RWPE1 (cell line): ENCODE results near the gene AGAP1.

ENCODE experiments used
- CTCF ChIA-PET: fragments of 350-600 bp; sonication (Branson Sonifier 250); formaldehyde crosslinking; extraction: SDS; loops from one replicate; lab custom pipeline; 2021; lab: Yijun Ruan, JAX
- POLR2A ChIA-PET: fragments of 400-600 bp; formaldehyde crosslinking; extraction: SDS; loops from one replicate; lab custom pipeline; 2020; ENCODE audit warnings: antibody characterized with exemption; ENCODE audit not compliant: low non-redundant PET; lab: Yijun Ruan, JAX
- DNase-seq: peaks from one replicate; pipeline ENCODE4 v3.0.0; 2012; ENCODE audit warnings: low spot score
- H3K27ac ChIP-seq: fragments of 450-650 bp; 2 replicates; pipeline ENCODE4 v1.5.1; 2017
- CTCF ChIP-seq: fragments of 450-650 bp; conservative IDR thresholded peaks from 2 replicates; pipeline ENCODE4 v1.5.1; 2017; ENCODE audit warnings: low read depth, mild to moderate bottlenecking

AGAP1 gene

DNA sequence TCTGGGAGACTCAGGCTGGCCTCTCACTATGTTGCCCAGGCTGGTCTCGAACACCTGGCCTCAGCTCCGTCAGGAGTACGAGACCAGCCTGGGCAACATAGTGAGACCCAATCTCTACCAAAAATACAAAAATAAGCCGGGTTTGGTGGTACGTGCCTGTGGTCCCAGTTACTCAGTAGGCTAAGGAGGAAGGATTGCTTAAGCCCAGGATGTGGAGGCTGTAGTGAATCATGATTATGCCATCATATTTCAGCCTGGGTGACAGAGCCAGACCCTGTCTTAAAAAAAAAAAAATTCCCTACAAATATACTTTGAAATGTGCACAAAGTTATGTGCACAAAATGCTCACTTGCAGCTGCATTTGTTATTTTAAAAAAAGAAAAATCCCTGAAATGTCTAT lies 26.3 kb upstream of the AGAP1 start:
- no peak for TF ChIP-seq CTCF
- ChIA-PET POLR2A (no interaction called here), CTCF (no interaction called here)
- H3K27ac ChIP-seq: no peak overlapping the region
- DNase-seq: no peak

DNA sequence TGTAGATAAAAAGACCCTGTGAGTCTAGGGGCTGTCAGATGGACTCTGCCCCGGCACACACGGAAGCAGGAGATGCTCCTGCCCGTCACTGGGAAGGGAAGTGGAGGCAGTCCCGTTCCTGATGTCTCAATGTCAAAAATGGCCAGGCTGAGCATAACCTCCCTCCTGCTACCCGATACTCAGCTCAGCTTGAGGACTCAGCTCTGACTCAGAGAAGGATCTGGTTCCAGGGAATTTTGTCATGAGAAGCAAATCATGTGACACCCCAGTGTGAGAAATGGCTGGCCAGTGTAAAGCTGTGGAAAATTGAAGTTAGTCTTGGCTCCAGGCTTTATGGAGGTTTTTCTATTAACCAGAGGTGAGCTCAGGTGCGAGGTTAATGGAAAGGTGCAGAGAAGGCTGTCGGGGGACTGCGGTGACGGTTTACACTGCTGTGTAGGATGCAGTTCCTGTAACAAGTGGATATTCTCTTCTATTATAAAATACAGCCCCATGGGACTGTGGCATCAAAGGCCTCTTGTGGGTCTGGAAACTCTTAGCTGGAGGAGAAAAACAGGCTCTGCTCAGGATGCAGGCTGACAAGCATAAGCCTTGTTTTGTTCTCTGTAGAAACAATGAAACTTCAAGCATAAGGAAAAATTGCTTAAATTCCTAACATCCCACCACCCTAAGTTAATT lies 24.7 kb upstream of the AGAP1 start:
- ChIA-PET CTCF (no interaction called here), POLR2A (no interaction called here)
- peak overlapping the region; percentile 49 for H3K27ac ChIP-seq
- no peak for TF ChIP-seq CTCF
- peak; percentile 89 for DNase-seq

DNA sequence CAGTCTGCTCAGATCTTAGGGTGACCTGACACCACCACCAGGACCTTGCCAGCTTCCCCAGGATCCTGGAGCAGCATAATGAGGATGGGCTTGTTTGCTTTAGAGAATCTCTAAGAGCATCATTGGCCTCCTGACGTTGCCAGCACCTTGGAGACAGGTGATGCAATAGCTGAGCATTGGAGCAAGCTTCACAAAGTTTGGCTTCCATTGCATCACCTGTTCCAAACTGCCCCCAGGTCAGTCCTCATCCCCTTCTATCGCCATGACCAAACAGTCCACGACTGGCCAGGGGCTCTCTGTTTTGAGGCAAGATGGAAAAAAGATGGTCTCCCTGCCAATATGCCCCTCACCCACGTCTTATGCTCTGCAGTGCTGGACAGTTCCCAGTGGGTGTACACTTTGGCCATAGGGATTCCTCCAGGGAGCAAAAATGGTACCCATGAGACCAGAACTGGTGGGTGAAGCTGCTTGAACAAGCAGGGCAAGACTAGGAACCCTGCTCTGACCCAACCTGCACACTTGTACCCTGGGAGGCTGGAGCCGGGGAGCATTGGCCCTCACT lies 22.6 kb upstream of the AGAP1 start:
- ChIA-PET CTCF (no interaction called here), POLR2A (no interaction called here)
- H3K27ac ChIP-seq: no peak overlapping the region
- TF ChIP-seq CTCF: no peak
- no peak for DNase-seq

DNA sequence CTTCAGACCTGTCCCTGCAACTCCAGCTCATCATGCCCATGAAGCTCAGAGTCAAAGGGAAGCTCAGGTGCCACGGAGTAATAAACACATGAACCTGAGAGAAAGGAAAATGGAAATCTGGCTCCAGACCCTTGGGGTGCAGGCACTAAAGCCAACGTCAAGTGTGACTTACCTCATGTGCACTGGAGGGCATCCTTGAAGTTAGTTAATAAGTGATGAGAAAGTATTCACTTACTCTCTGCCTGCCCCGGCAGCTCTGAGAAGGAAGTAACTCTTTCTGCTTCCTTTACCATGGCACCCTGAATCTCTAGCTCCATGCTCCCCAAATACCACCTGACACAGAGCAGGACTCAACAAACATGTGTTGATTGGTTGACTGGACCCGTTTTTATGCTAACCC lies 21.4 kb upstream of the AGAP1 start:
- POLR2A ChIA-PET: interaction anchor here (0.7 kb wide), 1 partner anchor 20 kb away, joined by 3 read pairs; no protein-coding TSS in a partner anchor
- TF ChIP-seq CTCF: no peak
- H3K27ac ChIP-seq: no peak overlapping the region
- CTCF ChIA-PET: no interaction called here
- no peak for DNase-seq

DNA sequence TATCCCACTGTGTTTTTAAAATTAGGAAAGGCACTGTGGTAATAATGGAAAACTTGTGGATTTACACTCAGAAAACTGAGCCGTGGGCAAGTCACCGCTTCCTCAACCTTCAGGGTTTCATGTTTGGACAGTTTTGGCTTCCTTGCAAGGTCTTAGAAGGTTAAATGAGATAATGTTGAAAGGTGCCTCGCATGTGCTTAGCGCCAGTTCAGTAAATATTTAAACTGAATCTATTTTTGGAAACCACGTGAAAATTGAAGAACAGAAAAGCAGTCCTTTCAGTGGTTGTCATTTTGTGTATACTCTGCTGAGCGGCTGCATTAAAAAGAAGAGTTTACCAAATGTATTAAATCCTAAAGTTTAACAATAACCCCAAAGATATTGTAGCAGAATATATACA lies 15.2 kb upstream of the AGAP1 start:
- no peak for DNase-seq
- no peak overlapping the region for H3K27ac ChIP-seq
- no peak for TF ChIP-seq CTCF
- ChIA-PET POLR2A (no interaction called here), CTCF (no interaction called here)

DNA sequence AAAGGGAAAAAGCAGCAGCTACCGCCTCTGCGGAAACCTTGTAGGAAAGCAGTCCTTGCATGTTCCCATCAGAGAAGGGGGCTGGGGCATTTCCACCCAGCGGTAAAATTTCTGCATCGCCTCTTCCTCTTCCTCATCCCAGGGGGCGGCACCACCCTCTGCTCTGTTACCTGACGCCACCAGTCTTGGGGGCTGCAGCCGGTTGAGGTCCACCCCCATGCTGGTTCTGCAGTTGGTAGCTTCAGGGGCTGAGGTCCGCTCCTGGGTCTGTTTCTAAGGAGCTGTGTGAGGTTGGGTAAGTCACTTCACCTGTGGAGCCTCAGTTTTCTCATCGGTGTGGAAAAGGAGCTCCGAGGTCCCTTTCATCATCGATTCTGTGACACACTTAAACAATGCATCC lies 14.2 kb upstream of the AGAP1 start:
- CTCF ChIA-PET: interaction anchor here (0.6 kb wide), 1 partner anchor 1482 kb away, joined by 3 read pairs; no protein-coding TSS in a partner anchor
- TF ChIP-seq CTCF: no peak
- no peak for DNase-seq
- POLR2A ChIA-PET: no interaction called here
- H3K27ac ChIP-seq: no peak overlapping the region
